ENCODE measurements around the gene MLLT1. TPM values are rescaled to one million over a fixed set of nuclear protein-coding genes. Genes with fewer than 3 reads are reported as not detected.

The MLLT1 gene
- total RNA-seq, 2 experiments from 2014 or later = 17.5 to 56.0 TPM

DNA sequence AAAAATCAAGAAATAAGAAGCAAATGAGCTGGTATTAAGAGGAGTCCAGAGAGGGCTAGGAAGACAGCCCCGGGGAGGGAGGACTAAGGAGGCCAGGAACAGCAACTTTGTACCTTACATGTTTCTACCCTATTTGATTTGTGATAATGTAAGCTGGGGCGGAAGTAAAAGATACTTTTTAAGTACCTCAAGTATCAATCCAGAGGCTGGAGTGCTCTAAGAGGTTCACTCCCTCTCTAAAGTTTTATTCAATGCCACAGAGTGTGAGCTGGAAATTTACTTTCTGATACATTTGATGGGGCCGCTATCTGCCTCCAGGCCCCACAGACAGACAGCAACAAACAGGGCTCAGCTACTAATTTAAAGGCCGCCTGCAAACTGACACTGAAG is 11.4 kb downstream of the MLLT1 start:
- no peak overlapping the region for H3K27ac ChIP-seq (ENCODE audit: low read depth, low read length, poor library complexity, severe bottlenecking)
- H3K9me3 ChIP-seq (ENCODE audit: low read length) = no peaks in the 10 kb centered on the region
- TF ChIP-seq, protein P1, sequence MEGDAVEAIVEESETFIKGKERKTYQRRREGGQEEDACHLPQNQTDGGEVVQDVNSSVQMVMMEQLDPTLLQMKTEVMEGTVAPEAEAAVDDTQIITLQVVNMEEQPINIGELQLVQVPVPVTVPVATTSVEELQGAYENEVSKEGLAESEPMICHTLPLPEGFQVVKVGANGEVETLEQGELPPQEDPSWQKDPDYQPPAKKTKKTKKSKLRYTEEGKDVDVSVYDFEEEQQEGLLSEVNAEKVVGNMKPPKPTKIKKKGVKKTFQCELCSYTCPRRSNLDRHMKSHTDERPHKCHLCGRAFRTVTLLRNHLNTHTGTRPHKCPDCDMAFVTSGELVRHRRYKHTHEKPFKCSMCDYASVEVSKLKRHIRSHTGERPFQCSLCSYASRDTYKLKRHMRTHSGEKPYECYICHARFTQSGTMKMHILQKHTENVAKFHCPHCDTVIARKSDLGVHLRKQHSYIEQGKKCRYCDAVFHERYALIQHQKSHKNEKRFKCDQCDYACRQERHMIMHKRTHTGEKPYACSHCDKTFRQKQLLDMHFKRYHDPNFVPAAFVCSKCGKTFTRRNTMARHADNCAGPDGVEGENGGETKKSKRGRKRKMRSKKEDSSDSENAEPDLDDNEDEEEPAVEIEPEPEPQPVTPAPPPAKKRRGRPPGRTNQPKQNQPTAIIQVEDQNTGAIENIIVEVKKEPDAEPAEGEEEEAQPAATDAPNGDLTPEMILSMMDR (conservative IDR thresholded peaks at IDR 0.05; ENCODE audit: low read length) = no peak
- TF ChIP-seq EZH2phosphoT487 (IDR thresholded peaks at IDR 0.05; ENCODE audit: borderline replicate concordance, low read depth, low read length) = no peak
- ChIA-PET POLR2A (no interaction called here), CTCF (ENCODE audit: unreplicated experiment) (no interaction called here)
- no peaks in the 10 kb centered on the region; the same call in 1 of the 2 replicates for H4K20me1 ChIP-seq (ENCODE audit: insufficient read depth, low read length)
- DNase-seq (ENCODE audit: low spot score) = no peak
- H3K36me3 ChIP-seq (ENCODE audit: insufficient read depth, low read length) = peaks cover 72% of the 10 kb centered on the region
- no peak overlapping the region for H3K4me3 ChIP-seq (ENCODE audit: low read depth, low read length, poor library complexity, severe bottlenecking)
- BruUV-seq (replicated peaks) = no TSS peak
- H3K4me2 ChIP-seq (ENCODE audit: low read length) = no peak overlapping the region
- H2AFZ ChIP-seq (ENCODE audit: low read length) = no peak overlapping the region
- intact Hi-C loops (cut with micrococcal nuclease; ENCODE audit: unreplicated experiment) = no loop called here
- peaks cover 24% of the 10 kb centered on the region for H3K79me2 ChIP-seq (ENCODE audit: insufficient read depth, low read depth, low read length)
- H3K9me2 ChIP-seq (ENCODE audit: insufficient read depth, low read length) = no peaks in the 10 kb centered on the region
- no peaks in the 10 kb centered on the region for H3K4me1 ChIP-seq (ENCODE audit: insufficient read depth, low read length, poor library complexity, severe bottlenecking)

DNA sequence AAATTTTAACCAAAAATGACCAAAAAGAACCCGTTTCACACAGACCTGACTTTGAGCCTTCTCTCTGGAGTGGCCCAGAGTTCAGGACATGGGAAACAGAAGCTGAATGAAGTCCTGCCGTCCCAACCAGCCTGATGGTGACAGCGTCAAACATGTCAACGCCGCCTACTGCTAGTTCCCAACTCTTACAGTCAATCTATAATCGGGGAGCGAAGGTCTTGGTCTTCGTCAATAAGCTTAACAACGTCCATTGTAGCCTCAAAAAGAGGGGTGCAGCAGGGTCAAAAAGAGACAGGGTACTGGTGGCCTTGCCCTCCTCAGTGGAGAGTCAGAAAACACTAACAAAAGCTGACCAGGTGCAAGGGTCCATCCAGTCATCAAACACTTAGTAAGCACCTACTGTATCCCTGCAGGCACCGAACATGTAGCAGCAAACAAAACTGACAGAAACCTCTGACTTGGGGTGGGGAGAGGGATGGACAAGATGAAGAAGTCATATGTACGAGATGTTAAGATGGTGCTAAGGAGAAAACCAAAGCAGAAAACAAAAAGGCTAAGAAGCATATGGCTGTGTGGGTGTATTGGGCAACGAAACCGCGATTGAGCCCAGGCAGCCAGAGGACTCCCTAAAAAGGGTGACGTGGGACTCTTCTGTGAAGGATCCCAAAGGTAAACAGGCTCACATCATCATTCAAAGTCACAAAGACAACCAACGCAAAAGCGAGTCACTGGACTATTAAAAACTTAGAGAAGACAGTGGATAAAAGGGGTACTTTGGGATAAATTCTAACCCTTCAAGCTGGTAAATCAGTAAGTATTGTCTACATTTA is 12.0 kb downstream of the MLLT1 start:
- no peak overlapping the region for H3K4me3 ChIP-seq (ENCODE audit: low read depth, low read length, poor library complexity, severe bottlenecking)
- H3K79me2 ChIP-seq (ENCODE audit: insufficient read depth, low read depth, low read length) = peaks cover 18% of the 10 kb centered on the region
- intact Hi-C loops (cut with micrococcal nuclease; ENCODE audit: unreplicated experiment) = no loop called here
- peaks cover 72% of the 10 kb centered on the region for H3K36me3 ChIP-seq (ENCODE audit: insufficient read depth, low read length)
- H3K27ac ChIP-seq (ENCODE audit: low read depth, low read length, poor library complexity, severe bottlenecking) = no peak overlapping the region
- ChIA-PET CTCF (ENCODE audit: unreplicated experiment) (no interaction called here), POLR2A (interaction anchor here (0.6 to 0.7 kb wide), 2 partner anchors 94 to 507 kb away, joined by 3 to 4 read pairs; no protein-coding TSS in a partner anchor)
- no peak overlapping the region for H3K4me2 ChIP-seq (ENCODE audit: low read length)
- no peaks in the 10 kb centered on the region for H3K9me2 ChIP-seq (ENCODE audit: insufficient read depth, low read length)
- no TSS peak for BruUV-seq (replicated peaks)
- no peaks in the 10 kb centered on the region; the same call in 1 of the 2 replicates for H4K20me1 ChIP-seq (ENCODE audit: insufficient read depth, low read length)
- no peaks in the 10 kb centered on the region for H3K9me3 ChIP-seq (ENCODE audit: low read length)
- no peak for DNase-seq (ENCODE audit: low spot score)
- H2AFZ ChIP-seq (ENCODE audit: low read length) = no peak overlapping the region
- no peaks in the 10 kb centered on the region for H3K4me1 ChIP-seq (ENCODE audit: insufficient read depth, low read length, poor library complexity, severe bottlenecking)
- no peak for TF ChIP-seq EZH2phosphoT487 (IDR thresholded peaks at IDR 0.05; ENCODE audit: borderline replicate concordance, low read depth, low read length)
- TF ChIP-seq, protein P1 (conservative IDR thresholded peaks at IDR 0.05; ENCODE audit: low read length) = no peak

- H3K4me3 ChIP-seq (ENCODE audit: low read depth, low read length, poor library complexity, severe bottlenecking) = no peak overlapping the region
- H3K79me2 ChIP-seq (ENCODE audit: insufficient read depth, low read depth, low read length) = peaks cover 10% of the 10 kb centered on the region; the same call in 1 of the 2 replicates
- POLR2A ChIA-PET = no interaction called here
- peaks cover 91% of the 10 kb centered on the region for H3K36me3 ChIP-seq (ENCODE audit: insufficient read depth, low read length)
- no peak for DNase-seq (ENCODE audit: low spot score)
- H3K4me1 ChIP-seq (ENCODE audit: insufficient read depth, low read length, poor library complexity, severe bottlenecking) = no peaks in the 10 kb centered on the region
- no peak overlapping the region for H2AFZ ChIP-seq (ENCODE audit: low read length)
- no peak overlapping the region for H3K27ac ChIP-seq (ENCODE audit: low read depth, low read length, poor library complexity, severe bottlenecking)
- no TSS peak for BruUV-seq (replicated peaks)
- H3K4me2 ChIP-seq (ENCODE audit: low read length) = no peak overlapping the region
- intact Hi-C loops (cut with micrococcal nuclease; ENCODE audit: unreplicated experiment) = no loop called here
- no peak for TF ChIP-seq EZH2phosphoT487 (IDR thresholded peaks at IDR 0.05; ENCODE audit: borderline replicate concordance, low read depth, low read length)
- TF ChIP-seq, protein P1 (conservative IDR thresholded peaks at IDR 0.05; ENCODE audit: low read length) = no peak
- H4K20me1 ChIP-seq (ENCODE audit: insufficient read depth, low read length) = no peaks in the 10 kb centered on the region; the same call in 1 of the 2 replicates
- no peaks in the 10 kb centered on the region for H3K9me3 ChIP-seq (ENCODE audit: low read length)
- H3K9me2 ChIP-seq (ENCODE audit: insufficient read depth, low read length) = no peaks in the 10 kb centered on the region
- CTCF ChIA-PET (ENCODE audit: unreplicated experiment) = no interaction called here
Observed at GRCh38 chr19:6264803-6265202, 15.0 kb downstream of the MLLT1 start.

All from OCI-LY7 (cell line).